T47D (cell line): Measurements from ENCODE around the gene GOLGB1.

Experiments
- DNase-seq, 2 experiments: peaks; one replicate each; pipeline versions ENCODE4 v3.0.0 to v3.0.0-alpha.2; 2011 to 2012; ENCODE audit warnings: low read depth in 1 of 2, low spot score in 1 of 2
- JUND ChIP-seq: IDR thresholded peaks from 2 replicates; pipeline ENCODE4 v1.6.1; 2012; ENCODE audit warnings: low read depth
- in situ Hi-C: cut with HindIII; loops from 2 replicates; pipeline ENCODE4 v1.10.0; 2016; ENCODE audit warnings: low sequenced_read_pairs, low pct_unique_long_range_greater_than_20kb

GOLGB1 gene

DNA sequence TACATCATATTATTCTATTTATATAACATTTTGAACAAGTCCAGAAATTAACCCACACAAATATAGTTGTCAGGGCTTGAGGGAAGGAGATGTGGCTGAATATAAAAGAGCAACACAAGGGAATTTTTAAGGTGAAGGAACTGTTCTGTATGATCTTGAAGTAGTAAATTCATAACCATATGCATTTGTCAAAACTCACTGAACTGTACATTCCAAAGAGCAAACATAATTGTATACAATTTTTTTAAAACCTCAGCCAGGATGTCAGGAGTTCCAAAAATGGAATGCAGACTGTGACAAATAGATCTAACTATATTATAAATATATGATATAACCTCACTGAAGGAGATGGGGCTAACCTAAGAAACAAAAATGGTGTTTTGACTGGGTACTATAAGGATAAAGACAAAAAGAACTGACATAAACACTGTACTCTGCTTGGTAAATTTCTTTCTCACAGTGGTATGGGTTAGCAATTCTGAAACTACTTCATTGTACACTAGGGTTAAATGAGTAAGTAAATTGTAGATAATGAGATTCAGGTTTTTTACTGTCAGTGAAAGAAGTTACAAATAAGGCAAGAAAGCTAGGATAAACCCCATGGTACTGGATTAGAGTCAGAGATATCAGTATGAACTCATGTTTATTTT is 14.4 kb downstream of the GOLGB1 start:
- in situ Hi-C loops, result no loop called here
- TF ChIP-seq JUND, result no peak
- DNase-seq, result no peak

- no peak for DNase-seq
- no peak for TF ChIP-seq JUND
Measured at GRCh38 chr3:121730940-121731687, 18.4 kb downstream of the GOLGB1 start.

GRCh38 chr3:121724130-121724529 is 25.4 kb downstream of the GOLGB1 start:
- in situ Hi-C loops, result no loop called here

More at GRCh38 chr3:121730940-121731687, 18.4 kb downstream of the GOLGB1 start:
- in situ Hi-C loops, result no loop called here

GRCh38 chr3:121723485-121723884 is 26.1 kb downstream of the GOLGB1 start:
- no peak for DNase-seq
- in situ Hi-C loops, result no loop called here
- no peak for TF ChIP-seq JUND

More at GRCh38 chr3:121724130-121724529, 25.4 kb downstream of the GOLGB1 start:
- no peak for DNase-seq
- no peak for TF ChIP-seq JUND

GRCh38 chr3:121722411-121722810 is 27.1 kb downstream of the GOLGB1 start:
- in situ Hi-C loops, result no loop called here
- no peak for TF ChIP-seq JUND
- no peak for DNase-seq

- DNase-seq, result no peak
- no peak for TF ChIP-seq JUND
- in situ Hi-C loops, result no loop called here
Measured at GRCh38 chr3:121720163-121720562, 29.4 kb downstream of the GOLGB1 start.

GRCh38 chr3:121719423-121719822 is 30.1 kb downstream of the GOLGB1 start:
- TF ChIP-seq JUND, result no peak
- no peak for DNase-seq
- in situ Hi-C loops, result no loop called here

DNA sequence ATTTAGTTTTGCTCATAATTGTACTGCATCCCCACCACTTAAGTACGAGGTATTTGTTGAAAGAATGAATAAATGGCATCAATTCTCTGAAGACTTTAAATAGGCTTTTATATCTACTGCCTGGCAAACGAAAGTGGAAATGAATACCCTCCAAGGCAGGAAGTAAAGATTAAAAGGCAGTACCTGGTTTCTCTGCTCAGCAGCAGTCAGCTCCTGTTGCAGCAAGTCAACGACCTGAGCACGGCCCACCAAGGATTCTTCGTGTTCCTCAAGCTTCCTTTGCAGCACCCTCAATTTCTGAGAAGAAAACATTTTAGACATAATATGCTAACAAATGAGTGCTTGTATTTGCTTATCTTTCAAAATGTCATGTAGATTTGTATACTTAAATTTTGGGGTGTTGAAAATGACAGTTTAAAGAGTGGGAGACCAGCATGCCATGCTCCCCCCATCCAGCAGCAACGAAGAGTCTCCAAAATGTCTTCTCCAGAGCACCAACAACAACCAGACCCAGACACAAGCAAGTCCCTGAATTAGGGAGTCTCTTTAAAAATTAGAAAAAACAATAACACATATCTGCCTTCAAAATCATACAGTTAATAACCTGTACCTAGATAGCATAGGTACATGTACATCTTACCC is 31.2 kb downstream of the GOLGB1 start:
- in situ Hi-C loops, result no loop called here
- TF ChIP-seq JUND, result no peak
- DNase-seq, result no peak

DNA sequence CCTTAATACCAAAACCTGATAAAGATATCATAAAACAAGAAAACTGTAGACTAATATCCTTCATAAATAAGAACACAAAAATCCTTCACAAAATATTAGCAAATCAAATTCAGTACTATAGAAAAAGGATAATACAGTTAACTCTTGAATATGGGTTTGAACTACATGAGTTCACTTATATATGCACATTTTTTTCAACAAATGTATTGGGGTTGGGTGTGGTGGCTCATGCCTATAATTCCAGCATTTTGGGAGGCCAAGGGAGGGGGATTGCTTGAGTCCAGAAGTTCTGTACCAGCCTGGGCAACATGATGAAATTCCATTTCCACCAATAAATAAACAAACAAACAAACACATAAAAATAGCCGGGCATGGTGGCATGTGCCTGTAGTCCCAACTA is 39.2 kb downstream of the GOLGB1 start:
- in situ Hi-C loops, result no loop called here
- TF ChIP-seq JUND, result no peak
- no peak for DNase-seq

GRCh38 chr3:121707531-121708273 is 41.8 kb downstream of the GOLGB1 start:
- TF ChIP-seq JUND, result no peak

GRCh38 chr3:121705541-121705940 is 44.0 kb downstream of the GOLGB1 start:
- in situ Hi-C loops, result no loop called here
- TF ChIP-seq JUND, result no peak

More at GRCh38 chr3:121707531-121708273, 41.8 kb downstream of the GOLGB1 start:
- peak in 1 of 2 experiments; percentile 54 for DNase-seq
- in situ Hi-C loops, result no loop called here

DNA sequence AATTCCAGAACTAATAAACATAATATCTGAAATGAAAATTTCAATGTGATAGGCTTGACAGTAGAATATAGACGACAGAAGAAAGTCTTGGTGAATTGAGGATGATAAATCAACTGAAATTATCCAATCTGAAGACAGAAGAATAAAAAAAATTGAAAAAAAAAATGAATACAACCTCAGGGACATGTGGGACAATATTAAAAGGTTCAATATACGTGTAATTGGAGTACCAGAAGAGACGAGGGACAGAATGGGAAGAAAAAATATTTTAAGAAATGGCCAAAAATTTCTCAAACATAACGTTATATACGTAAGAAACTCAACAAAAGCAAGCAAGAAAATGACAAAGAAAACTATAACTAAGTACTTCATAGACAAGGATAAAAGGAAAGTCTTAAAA is 45.6 kb downstream of the GOLGB1 start:
- in situ Hi-C loops, result no loop called here
- no peak for TF ChIP-seq JUND
- DNase-seq, result no peak

More at GRCh38 chr3:121705541-121705940, 44.0 kb downstream of the GOLGB1 start:
- no peak for DNase-seq
